ENCODE data around the gene HLA-DOA.

HLA-DOA gene

GRCh38 chr6:33050014-33050810 is 40.8 kb upstream of the HLA-DOA start:
- no peak overlapping the region for H3K9ac ChIP-seq
- no peak overlapping the region for H3K4me2 ChIP-seq (ENCODE audit: low read length)
- H3K4me3 ChIP-seq (ENCODE audit: low read depth, low read length) = no peak overlapping the region
- no peak for TF ChIP-seq CTCF (IDR thresholded peaks at IDR 0.05)
- H3K36me3 ChIP-seq (ENCODE audit: control insufficient read depth, insufficient read depth, low read length) = no peaks in the 10 kb centered on the region
- no peaks in the 10 kb centered on the region for H3K9me3 ChIP-seq (ENCODE audit: control insufficient read depth, low read length)
- no peak overlapping the region for H2AFZ ChIP-seq
- no peaks in the 10 kb centered on the region for H3K27me3 ChIP-seq (ENCODE audit: control insufficient read depth, insufficient read depth, low read length)
- no peak overlapping the region for H3K27ac ChIP-seq
- H3K4me1 ChIP-seq = no peaks in the 10 kb centered on the region
- H3K79me2 ChIP-seq = no peaks in the 10 kb centered on the region

- no peak for TF ChIP-seq CTCF (IDR thresholded peaks at IDR 0.05)
- H3K27me3 ChIP-seq (ENCODE audit: control insufficient read depth, insufficient read depth, low read length) = no peaks in the 10 kb centered on the region
- H3K4me2 ChIP-seq (ENCODE audit: low read length) = no peak overlapping the region
- no peak overlapping the region for H2AFZ ChIP-seq
- H3K9ac ChIP-seq = no peak overlapping the region
- no peaks in the 10 kb centered on the region for H3K36me3 ChIP-seq (ENCODE audit: control insufficient read depth, insufficient read depth, low read length)
- no peak overlapping the region for H3K4me3 ChIP-seq (ENCODE audit: low read depth, low read length)
- H3K79me2 ChIP-seq = no peaks in the 10 kb centered on the region
- no peaks in the 10 kb centered on the region for H3K9me3 ChIP-seq (ENCODE audit: control insufficient read depth, low read length)
- H3K27ac ChIP-seq = no peak overlapping the region
- H3K4me1 ChIP-seq = no peaks in the 10 kb centered on the region
Measured at GRCh38 chr6:33049323-33050013, 40.1 kb upstream of the HLA-DOA start.

- Histone ChIP-seq H3K4me2 (ENCODE audit: low read length) (no peak overlapping the region), H3K27ac (no peak overlapping the region), H2AFZ (no peak overlapping the region), H3K9me3 (ENCODE audit: control insufficient read depth, low read length) (no peaks in the 10 kb centered on the region), H3K27me3 (ENCODE audit: control insufficient read depth, insufficient read depth, low read length) (no peaks in the 10 kb centered on the region), H3K36me3 (ENCODE audit: control insufficient read depth, insufficient read depth, low read length) (no peaks in the 10 kb centered on the region), H3K4me3 (ENCODE audit: low read depth, low read length) (no peak overlapping the region), H3K79me2 (no peaks in the 10 kb centered on the region), H3K4me1 (no peaks in the 10 kb centered on the region), H3K9ac (no peak overlapping the region)
- TF ChIP-seq CTCF (IDR thresholded peaks at IDR 0.05) = no peak
Measured at GRCh38 chr6:33040157-33040556, 30.8 kb upstream of the HLA-DOA start.

GRCh38 chr6:33036535-33036934 is 27.1 kb upstream of the HLA-DOA start:
- no peaks in the 10 kb centered on the region for H3K9me3 ChIP-seq (ENCODE audit: control insufficient read depth, low read length)
- no peaks in the 10 kb centered on the region for H3K4me1 ChIP-seq
- TF ChIP-seq CTCF (IDR thresholded peaks at IDR 0.05) = no peak
- no peak overlapping the region for H3K4me2 ChIP-seq (ENCODE audit: low read length)
- H2AFZ ChIP-seq = no peak overlapping the region
- H3K4me3 ChIP-seq (ENCODE audit: low read depth, low read length) = no peak overlapping the region
- no peaks in the 10 kb centered on the region for H3K79me2 ChIP-seq
- no peaks in the 10 kb centered on the region for H3K36me3 ChIP-seq (ENCODE audit: control insufficient read depth, insufficient read depth, low read length)
- H3K27ac ChIP-seq = no peak overlapping the region
- no peaks in the 10 kb centered on the region for H3K27me3 ChIP-seq (ENCODE audit: control insufficient read depth, insufficient read depth, low read length)
- H3K9ac ChIP-seq = no peak overlapping the region

Data from parathyroid adenoma (tissue), 2 donors.